Activated CD4-positive, alpha-beta T cell treated with anti-CD3 and anti-CD28 coated beads for 1 hour (primary cell): ENCODE measurements around the gene HLCS.
"Not testable (repeated sequence)": the region's sequence is repeated elsewhere in the genome, so short reads cannot be mapped to it uniquely, and the experiment has no call there.

ENCODE experiments used
- DNase-seq: peaks from one replicate; pipeline ENCODE4 v3.0.0-alpha.2; 2020

Gene HLCS

GRCh38 chr21:36966066-36966820 is at the start of gene HLCS:
TSS of gene HLCS (minus strand) at chr21:36966669. CDS start at chr21:36966638, 31 bp downstream.
- DNase-seq, result peak; percentile 63

DNA sequence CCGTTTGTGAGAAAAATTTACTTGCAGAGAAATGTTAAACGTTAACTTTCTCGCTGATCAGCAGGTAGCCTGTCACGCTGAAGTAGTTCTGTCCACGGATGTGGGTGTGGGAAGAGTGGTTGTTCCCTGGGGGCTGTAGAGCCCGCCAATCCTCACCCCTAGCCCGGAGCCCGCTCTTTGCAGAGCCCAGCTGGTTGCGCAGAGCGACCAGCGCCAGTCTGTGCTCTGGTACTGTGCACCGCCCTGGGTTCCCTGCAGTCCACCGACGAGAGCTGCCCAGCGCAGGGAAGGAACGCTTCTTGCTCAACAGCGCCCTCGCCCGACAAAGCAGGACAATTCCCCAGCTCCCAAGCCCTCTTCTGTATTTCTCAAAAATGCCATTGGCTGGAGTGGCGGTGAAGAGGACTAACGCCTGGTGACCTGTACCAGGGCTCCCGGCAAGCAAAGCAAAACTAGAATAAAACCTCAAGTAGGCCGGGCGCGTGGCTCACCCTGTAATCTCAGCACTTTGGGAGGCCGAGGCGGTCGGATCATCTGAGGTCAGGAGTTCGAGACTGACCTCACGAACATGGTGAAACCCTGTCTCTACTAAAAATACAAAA is 43.4 kb upstream of the HLCS start:
- DNase-seq, result peak; percentile 63

- no peak for DNase-seq
These were observed 42.3 kb upstream of the HLCS start for GRCh38 chr21:37008724-37009123.

DNA sequence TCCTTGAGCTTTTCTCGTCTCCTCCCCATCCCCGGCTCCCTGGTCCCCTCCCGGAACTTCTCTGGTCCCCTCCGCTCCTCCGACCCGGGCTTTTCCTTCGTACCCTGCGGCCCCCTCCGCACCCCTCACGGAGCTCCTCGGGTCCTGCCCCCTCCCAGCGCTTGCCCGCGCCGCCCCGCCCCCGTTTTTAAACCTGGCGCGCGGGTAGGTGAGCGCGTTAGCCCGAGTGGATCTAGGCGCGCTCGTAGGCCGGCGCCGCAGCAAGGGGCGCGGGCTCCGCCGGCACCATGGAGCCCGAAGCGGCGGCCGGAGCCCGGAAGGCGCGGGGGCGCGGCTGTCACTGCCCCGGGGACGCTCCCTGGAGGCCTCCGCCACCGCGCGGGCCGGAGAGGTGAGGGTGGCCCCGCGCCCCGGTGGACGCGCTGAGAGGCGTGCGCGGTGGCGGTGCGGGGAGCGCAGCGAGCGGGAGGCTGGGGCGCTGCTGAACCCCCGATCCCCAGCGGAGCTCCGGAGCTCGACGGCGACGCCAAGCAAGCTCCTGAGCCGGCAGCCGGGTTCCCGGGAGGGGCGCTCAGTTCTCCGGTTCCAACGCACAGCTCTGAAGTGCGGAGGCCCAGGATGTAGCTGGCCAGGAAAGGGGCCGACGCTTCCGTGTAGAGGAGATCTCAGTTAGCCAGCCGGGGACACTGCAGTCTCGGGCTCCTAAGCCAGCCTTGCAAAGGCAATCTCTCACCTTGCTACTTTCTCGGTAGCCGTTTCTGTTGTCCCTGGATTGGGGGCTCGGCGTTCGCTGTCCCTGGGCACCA is 40.2 kb upstream of the HLCS start, which contains the start of gene RIPPLY3:
TSS of gene RIPPLY3 (plus strand) at position 217 of the 806 bp plus-strand sequence. CDS start at position 288, 71 bp downstream.
- no peak for DNase-seq

GRCh38 chr21:37005548-37006485 is 39.3 kb upstream of the HLCS start:
- no peak for DNase-seq

- DNase-seq, result not testable (repeated sequence)
These were observed 37.4 kb upstream of the HLCS start for GRCh38 chr21:37003917-37004316.

DNA sequence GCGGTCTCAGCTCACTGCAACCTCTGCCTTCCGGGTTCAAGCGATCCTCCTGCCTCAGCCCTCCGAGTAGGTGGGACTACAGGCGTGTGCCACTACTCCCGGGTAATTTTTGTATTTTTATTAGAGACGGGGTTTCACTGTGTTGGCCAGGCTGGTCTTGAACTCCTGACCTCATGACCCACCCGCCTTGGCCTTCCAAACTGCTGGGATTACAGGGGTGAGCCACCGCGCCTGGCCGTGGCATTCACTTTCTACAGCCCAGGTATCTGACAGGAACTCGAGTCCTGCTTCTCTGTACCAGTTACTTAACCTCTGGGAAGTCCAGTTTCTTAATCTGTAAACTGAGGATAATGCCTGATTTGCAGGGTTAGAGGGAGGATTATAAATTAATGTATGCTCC is 36.4 kb upstream of the HLCS start:
- not testable (repeated sequence) for DNase-seq

DNA sequence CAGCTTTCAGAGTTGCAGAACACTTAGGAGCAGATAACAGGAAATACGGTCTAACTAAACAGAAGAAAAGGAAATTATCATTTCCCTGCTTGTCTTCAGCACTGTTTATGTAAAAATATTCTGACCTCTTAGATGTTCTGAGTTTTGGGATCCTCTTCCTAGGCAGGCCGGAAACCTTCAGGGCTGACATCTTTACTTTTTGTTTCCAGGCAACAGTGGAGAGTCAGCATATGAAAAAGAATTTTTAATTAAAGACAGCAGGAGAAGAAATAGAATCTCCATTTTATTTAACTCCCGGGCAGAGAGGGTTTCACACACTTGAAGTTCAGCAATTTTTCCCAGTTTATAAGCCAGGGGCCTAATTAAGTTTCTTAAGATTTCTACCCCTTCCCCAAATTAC is 35.0 kb upstream of the HLCS start:
- DNase-seq, result no peak

DNA sequence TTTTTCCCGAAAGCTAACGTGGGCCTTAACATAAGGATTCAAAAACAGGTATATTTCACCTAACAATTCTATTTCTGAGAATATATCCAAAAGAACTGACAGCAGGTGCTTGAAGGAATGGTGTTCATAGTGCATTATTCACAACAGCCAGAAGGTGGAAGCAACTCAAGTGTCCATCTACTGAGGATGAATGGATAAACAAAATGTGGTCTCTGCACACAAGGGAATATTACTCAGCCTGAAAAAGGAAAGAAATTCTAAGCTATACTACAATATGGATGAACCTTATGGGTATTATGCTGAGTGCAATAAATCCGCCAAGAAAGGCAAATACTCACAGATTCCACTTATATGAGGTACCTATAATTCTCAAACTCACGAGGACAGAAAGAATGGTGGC is 33.9 kb upstream of the HLCS start:
- DNase-seq, result no peak

DNA sequence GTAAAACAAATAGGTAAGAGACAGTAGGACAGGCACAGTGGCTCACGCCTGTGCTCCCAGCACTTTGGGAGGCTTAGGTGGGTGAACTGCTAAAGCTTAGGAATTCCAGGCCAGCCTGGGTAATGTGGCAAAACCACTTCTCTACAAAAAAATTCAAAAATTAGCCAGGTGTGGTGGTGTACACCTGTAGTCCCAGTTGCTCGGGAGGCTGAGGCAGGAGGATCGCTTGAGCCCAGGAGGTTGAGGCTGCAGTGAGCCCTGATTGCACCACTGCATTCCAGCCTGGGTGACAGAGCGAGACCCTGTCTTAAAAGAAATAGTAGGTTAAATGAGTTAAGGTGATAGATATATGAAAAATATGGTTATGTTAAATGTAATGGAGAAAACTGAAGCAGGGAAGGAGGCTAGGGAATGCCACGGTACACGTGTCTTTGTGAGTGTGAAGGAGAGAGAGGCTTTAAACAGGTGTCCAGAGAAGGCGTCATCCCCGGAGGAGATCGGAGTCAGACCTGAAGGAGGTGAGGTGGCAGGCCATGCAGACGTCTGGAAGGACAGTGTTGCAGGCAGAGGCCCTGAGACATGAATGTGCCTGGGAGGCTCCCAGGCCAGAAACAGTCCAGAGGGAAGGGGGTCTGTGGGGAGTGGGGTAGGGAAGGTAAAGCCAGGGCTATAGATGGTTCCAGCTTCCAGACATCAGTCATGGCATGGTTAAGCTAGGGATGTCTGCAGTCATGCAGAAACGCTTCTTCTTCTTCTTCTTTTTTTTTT is 32.8 kb upstream of the HLCS start:
- no peak for DNase-seq

GRCh38 chr21:36995285-36995684 is 28.8 kb upstream of the HLCS start:
- DNase-seq, result not testable (repeated sequence)

DNA sequence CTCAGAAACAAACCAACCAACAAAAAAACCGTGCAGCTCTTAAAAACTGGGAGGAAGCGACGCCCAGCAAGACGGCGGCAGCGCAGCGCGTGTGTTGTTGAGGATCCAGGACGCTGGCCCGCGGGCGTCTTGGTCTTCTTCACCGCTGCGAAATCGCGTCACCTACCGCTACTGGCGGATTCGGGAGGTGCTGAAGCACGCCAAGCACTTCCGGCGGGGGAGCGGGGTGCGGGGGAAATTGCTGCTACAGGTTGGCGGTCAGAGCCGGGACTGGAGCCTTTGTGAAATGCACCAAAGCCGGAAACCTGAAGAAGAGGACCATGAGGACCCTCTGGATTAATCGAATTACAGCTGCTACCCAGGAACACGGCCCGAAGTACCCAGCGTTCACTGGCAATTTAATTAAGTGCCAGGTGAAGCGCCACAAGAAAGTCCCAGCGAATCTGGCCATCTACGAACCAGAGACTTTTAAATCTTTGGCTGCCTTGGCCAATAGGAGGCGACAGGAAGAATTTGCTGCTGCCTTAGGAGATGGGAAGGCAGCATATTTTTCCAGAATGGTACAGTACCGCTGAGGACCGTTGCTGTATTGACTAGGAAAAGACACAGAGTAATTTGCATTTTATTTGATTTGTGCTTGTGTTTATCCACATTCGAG is 28.2 kb upstream of the HLCS start:
- DNase-seq, result no peak

DNA sequence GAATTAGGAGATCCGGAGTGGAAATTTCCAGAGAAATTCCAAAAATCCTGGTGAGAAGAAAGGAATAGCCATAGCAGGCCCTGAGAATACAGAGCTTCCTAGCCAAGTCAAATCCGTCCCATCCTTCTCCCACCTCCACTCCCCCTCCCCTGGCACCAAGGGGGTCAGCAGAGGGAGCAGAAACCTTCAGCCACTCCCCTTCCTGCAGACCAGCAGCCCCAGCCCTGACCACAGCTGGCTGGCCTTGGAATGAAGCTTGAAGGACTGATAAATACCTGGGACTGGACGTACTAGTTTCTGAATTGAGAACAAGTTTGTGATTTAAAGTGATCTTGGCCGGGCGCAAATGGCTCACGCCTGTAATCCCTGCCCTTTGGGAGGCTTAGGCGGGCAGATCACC is 26.2 kb upstream of the HLCS start:
- DNase-seq, result no peak

- no peak for DNase-seq
These were observed 24.2 kb upstream of the HLCS start for GRCh38 chr21:36990508-36991205.

GRCh38 chr21:36989699-36990507 is 23.4 kb upstream of the HLCS start:
- peak; percentile 69 for DNase-seq

DNA sequence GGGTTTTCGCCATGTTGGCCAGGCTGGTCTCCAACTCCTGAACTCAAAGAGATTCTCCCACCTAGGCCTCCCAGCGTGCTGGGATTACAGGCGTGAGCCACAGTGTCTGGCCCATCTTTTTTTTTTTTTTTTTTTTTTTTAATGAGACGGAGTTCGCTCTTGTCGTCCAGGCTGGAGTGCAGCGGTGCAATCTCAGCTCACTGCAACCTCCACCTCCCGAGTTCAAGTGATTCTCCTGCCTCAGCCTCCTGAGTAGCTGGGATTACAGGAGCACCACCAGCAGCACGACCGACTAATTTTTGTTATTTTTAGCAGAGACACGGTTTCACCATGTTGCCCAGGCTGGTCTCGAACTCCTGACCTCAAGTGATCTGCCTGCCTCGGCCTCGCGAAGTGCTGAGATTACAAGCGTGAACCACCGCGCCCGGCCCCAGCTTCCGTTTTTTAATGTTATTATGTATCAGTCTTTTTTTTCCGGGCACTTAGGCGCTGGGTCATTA is 22.8 kb upstream of the HLCS start:
- not testable (repeated sequence) for DNase-seq

DNA sequence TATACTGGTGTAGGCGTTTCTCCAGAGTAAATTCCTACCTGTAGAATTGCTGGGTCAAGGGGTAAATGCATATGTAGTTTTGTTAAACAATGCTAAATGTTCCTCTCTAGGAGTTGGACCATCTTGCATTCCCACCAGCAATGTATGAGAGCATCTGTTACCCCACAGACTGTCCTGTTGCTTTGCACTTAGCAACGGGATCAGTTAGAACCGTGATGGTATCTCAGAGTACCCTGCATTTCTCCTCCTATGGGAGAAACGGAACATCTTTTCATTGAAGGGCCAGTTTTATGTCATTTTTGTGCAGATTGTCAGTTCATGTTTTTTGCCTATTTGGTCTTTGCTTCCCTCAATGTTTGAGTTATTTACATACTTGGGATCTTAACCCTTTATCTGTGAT is 22.1 kb upstream of the HLCS start:
- no peak for DNase-seq

- DNase-seq, result no peak
These were observed 21.4 kb upstream of the HLCS start for GRCh38 chr21:36987845-36988244.
